HEK293 (cell line): ENCODE results near the gene PROX2.

ENCODE experiments used
- CTCF ChIA-PET: fragments of 350-600 bp; formaldehyde crosslinking; extraction: SDS; loops from one replicate; lab custom pipeline; 2021; ENCODE audit warnings: antibody characterized with exemption; lab: Yijun Ruan, JAX
- POLR2A ChIA-PET: fragments of 300-600 bp; formaldehyde crosslinking; extraction: SDS; loops from one replicate; lab custom pipeline; 2020; ENCODE audit warnings: antibody characterized with exemption, inconsistent platforms; lab: Yijun Ruan, JAX
- H3K27ac ChIP-seq: fragments of 200-500 bp; sonication (Bioruptor generic); 2 replicates; pipeline ENCODE4 v1.5.1; 2014; ENCODE audit warnings: low read depth, low read length, control low read depth, inconsistent platforms; ENCODE audit errors: extremely low read depth
- H3K36me3 ChIP-seq, 2 experiments: fragments of 200-500 bp in 1 of 2; sonication (Bioruptor generic) in 1 of 2; 1 replicate in 1 of 2; 2 replicates in 1 of 2; pipeline ENCODE4 v1.5.1; 2014 to 2017; ENCODE audit warnings: inconsistent platforms in 2 of 2, low read length in 2 of 2; ENCODE audit not compliant: control insufficient read depth in 2 of 2, insufficient read depth in 1 of 2
- H3K4me1 ChIP-seq: fragments of 200-500 bp; sonication (Bioruptor generic); 2 replicates; pipeline ENCODE4 v1.5.1; 2014; ENCODE audit warnings: mild to moderate bottlenecking, low read length, inconsistent platforms; ENCODE audit not compliant: control insufficient read depth, insufficient read depth
- H3K4me3 ChIP-seq: 2 replicates; pipeline ENCODE4 v1.5.1; 2011; ENCODE audit warnings: low read depth, mild to moderate bottlenecking, control low read depth, low read length, moderate library complexity
- H3K9me3 ChIP-seq: fragments of 200-500 bp; sonication (Bioruptor generic); 2 replicates; pipeline ENCODE4 v1.5.1; 2014; ENCODE audit warnings: low read depth, low read length, inconsistent platforms; ENCODE audit not compliant: control insufficient read depth, insufficient read depth
- BCL11B ChIP-seq: fragments of 450-650 bp; formaldehyde crosslinking; IDR thresholded peaks from 2 replicates; pipeline ENCODE4 v1.5.1; 2016; ENCODE audit warnings: low read depth, missing biosample characterization, missing genetic modification characterization
- HOXA7 ChIP-seq: sonication (generic); formaldehyde crosslinking; IDR thresholded peaks from 2 replicates; pipeline ENCODE4 v1.8.1; 2022; ENCODE audit warnings: missing genetic modification reagents, borderline replicate concordance
- MZF1 ChIP-seq: fragments of 450-650 bp; formaldehyde crosslinking; IDR thresholded peaks from 2 replicates; pipeline ENCODE4 v1.5.1; 2017; ENCODE audit warnings: missing biosample characterization, missing genetic modification characterization, borderline replicate concordance
- ZBTB7A ChIP-seq: fragments of 450-650 bp; formaldehyde crosslinking; IDR thresholded peaks from 2 replicates; pipeline ENCODE4 v1.5.1; 2016; ENCODE audit warnings: low read depth, missing biosample characterization, missing genetic modification characterization
- ZNF114 ChIP-seq: fragments of 450-650 bp; formaldehyde crosslinking; IDR thresholded peaks from 2 replicates; pipeline ENCODE4 v1.5.0; 2017; ENCODE audit warnings: missing biosample characterization, missing genetic modification characterization
- ZNF132 ChIP-seq: fragments of 450-650 bp; formaldehyde crosslinking; IDR thresholded peaks from 2 replicates; pipeline ENCODE4 v1.5.1; 2017; ENCODE audit warnings: missing biosample characterization, missing genetic modification characterization, borderline replicate concordance
- ZNF214 ChIP-seq: fragments of 450-650 bp; formaldehyde crosslinking; IDR thresholded peaks from 2 replicates; pipeline ENCODE4 v1.5.1; 2017; ENCODE audit warnings: missing biosample characterization, mild to moderate bottlenecking, missing genetic modification characterization, borderline replicate concordance
- ZNF280C ChIP-seq: fragments of 450-650 bp; formaldehyde crosslinking; IDR thresholded peaks from 2 replicates; pipeline ENCODE4 v1.5.1; 2016; ENCODE audit warnings: missing biosample characterization, missing genetic modification characterization
- ZNF341 ChIP-seq: fragments of 450-650 bp; formaldehyde crosslinking; IDR thresholded peaks from 2 replicates; pipeline ENCODE4; 2016; ENCODE audit warnings: low read depth, missing biosample characterization, missing genetic modification characterization
- ZNF433 ChIP-seq: fragments of 450-650 bp; formaldehyde crosslinking; IDR thresholded peaks from 2 replicates; pipeline ENCODE4 v1.5.1; 2016; ENCODE audit warnings: missing biosample characterization, missing genetic modification characterization, low read depth
- ZNF488 ChIP-seq: fragments of 450-650 bp; formaldehyde crosslinking; IDR thresholded peaks from 2 replicates; pipeline ENCODE4 v1.5.1; 2016; ENCODE audit warnings: missing biosample characterization, missing genetic modification characterization
- ZNF529 ChIP-seq: fragments of 450-650 bp; formaldehyde crosslinking; IDR thresholded peaks from 2 replicates; pipeline ENCODE4 v1.5.1; 2017; ENCODE audit warnings: missing genetic modification characterization, missing biosample characterization; ENCODE audit not compliant: insufficient replicate concordance
- ZNF544 ChIP-seq: fragments of 450-650 bp; formaldehyde crosslinking; IDR thresholded peaks from 2 replicates; pipeline ENCODE4 v1.5.0; 2017; ENCODE audit warnings: missing biosample characterization, missing genetic modification characterization
- ZNF610 ChIP-seq: fragments of 450-650 bp; formaldehyde crosslinking; IDR thresholded peaks from 2 replicates; pipeline ENCODE4 v1.5.1; 2016; ENCODE audit warnings: missing biosample characterization, missing genetic modification characterization, borderline replicate concordance
- ZNF624 ChIP-seq: fragments of 450-650 bp; formaldehyde crosslinking; IDR thresholded peaks from 2 replicates; pipeline ENCODE4 v1.5.1; 2017; ENCODE audit warnings: missing biosample characterization, missing genetic modification characterization
- ZNF654 ChIP-seq: fragments of 450-650 bp; formaldehyde crosslinking; IDR thresholded peaks from 2 replicates; pipeline ENCODE4 v1.5.1; 2016; ENCODE audit warnings: low read depth, missing biosample characterization, missing genetic modification characterization
- ZNF707 ChIP-seq: fragments of 450-650 bp; formaldehyde crosslinking; IDR thresholded peaks from 2 replicates; pipeline ENCODE4 v1.5.1; 2016; ENCODE audit warnings: missing biosample characterization, missing genetic modification characterization
- TF ChIP-seq, protein P1 (sequence below): fragments of 450-650 bp; formaldehyde crosslinking; IDR thresholded peaks from 2 replicates; pipeline ENCODE4 v1.5.1; 2016; ENCODE audit warnings: missing biosample characterization, missing genetic modification characterization
- TF ChIP-seq, protein P2 (sequence below): fragments of 450-650 bp; formaldehyde crosslinking; IDR thresholded peaks from 2 replicates; pipeline ENCODE4 v1.5.1; 2016; ENCODE audit warnings: missing biosample characterization, missing genetic modification characterization

Gene PROX2

DNA sequence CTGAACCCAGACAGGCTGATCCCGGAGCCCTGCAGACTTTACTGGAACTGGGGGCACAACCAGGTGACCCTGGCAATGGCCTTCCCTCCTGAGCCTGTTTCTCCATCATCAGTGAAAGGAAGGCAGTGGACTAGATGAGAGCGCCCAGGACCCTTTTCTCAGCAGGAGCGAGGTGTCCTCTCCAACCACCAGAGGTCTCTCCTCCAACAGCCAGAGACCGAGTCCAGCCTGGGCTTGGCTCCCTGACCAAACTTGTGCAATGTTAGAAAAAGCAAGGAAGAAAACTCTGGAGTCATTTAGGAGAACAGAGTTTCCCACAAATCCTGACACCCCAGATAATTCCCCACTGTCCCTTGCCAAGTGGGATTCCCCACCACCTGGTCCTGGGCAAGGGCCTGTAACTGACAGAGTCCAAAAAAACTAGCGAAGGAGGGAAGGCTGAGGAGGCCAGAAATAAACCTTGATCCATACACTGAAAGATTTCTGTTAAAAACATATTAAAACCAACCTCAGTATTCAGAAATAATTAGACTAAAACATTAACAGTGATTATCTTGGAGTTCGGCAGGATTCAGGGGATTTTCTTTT lies 38.1 kb upstream of the PROX2 start:
- CTCF ChIA-PET: interaction anchor here (0.6 to 1.6 kb wide), 5 partner anchors 16 to 200 kb away, joined by 3 to 5 read pairs (median 3); no protein-coding TSS in a partner anchor

DNA sequence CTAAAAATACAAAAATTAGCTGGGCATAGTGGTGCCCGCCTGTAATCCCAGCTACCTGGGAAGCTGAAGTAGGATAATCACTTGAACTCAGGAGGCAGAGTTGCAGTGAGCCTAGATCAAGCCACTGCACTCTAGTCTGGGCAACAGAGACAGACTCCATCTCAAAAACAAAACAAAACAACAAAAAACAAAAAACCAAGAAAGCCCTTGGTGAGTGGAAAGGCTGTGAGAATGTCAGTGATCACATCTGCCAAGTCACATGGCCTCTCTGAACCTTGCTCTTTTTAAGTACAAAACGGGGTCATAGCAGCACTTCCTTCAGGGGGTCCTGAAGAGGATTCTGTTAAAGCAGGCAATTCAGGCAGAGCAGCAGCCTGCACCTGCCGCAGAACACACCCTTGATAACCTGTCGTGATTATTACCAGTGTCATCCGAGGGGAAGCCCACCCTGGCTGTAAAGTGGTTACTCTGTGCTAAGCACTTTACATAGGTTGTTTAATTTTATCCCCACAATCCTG lies 37.5 kb upstream of the PROX2 start:
- no peaks in the 10 kb centered on the region for H3K9me3 ChIP-seq
- no peak overlapping the region for H3K4me3 ChIP-seq
- peaks cover 0 to 2% of the 10 kb centered on the region in 2 experiments; a peak in 2 of 3 replicates for H3K36me3 ChIP-seq
- H3K27ac ChIP-seq: no peak overlapping the region
- H3K4me1 ChIP-seq: no peaks in the 10 kb centered on the region
- no peak for TF ChIP-seq MZF1 (tag by site-specific recombination)
- TF ChIP-seq, protein P1, sequence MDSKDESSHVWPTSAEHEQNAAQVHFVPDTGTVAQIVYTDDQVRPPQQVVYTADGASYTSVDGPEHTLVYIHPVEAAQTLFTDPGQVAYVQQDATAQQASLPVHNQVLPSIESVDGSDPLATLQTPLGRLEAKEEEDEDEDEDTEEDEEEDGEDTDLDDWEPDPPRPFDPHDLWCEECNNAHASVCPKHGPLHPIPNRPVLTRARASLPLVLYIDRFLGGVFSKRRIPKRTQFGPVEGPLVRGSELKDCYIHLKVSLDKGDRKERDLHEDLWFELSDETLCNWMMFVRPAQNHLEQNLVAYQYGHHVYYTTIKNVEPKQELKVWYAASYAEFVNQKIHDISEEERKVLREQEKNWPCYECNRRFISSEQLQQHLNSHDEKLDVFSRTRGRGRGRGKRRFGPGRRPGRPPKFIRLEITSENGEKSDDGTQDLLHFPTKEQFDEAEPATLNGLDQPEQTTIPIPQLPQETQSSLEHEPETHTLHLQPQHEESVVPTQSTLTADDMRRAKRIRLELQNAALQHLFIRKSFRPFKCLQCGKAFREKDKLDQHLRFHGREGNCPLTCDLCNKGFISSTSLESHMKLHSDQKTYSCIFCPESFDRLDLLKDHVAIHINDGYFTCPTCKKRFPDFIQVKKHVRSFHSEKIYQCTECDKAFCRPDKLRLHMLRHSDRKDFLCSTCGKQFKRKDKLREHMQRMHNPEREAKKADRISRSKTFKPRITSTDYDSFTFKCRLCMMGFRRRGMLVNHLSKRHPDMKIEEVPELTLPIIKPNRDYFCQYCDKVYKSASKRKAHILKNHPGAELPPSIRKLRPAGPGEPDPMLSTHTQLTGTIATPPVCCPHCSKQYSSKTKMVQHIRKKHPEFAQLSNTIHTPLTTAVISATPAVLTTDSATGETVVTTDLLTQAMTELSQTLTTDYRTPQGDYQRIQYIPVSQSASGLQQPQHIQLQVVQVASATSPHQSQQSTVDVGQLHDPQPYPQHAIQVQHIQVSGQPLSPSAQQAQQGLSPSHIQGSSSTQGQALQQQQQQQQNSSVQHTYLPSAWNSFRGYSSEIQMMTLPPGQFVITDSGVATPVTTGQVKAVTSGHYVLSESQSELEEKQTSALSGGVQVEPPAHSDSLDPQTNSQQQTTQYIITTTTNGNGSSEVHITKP: no peak
- TF ChIP-seq ZNF488 (tag by site-specific recombination): no peak
- no peak for TF ChIP-seq BCL11B (tag by site-specific recombination)
- TF ChIP-seq ZNF214 (tag by site-specific recombination): no peak
- TF ChIP-seq ZNF544 (tag by site-specific recombination): no peak
- no peak for TF ChIP-seq ZBTB7A
- TF ChIP-seq ZNF624 (tag by site-specific recombination): no peak
- TF ChIP-seq ZNF280C (tag by site-specific recombination): no peak
- no peak for TF ChIP-seq ZNF529 (tag by site-specific recombination)
- no peak for TF ChIP-seq ZNF341 (tag by site-specific recombination)
- TF ChIP-seq ZNF114: no peak
- no peak for TF ChIP-seq ZNF707
- TF ChIP-seq ZNF433 (tag by site-specific recombination): no peak
- no peak for TF ChIP-seq ZNF610 (tag by site-specific recombination)
- no peak for TF ChIP-seq HOXA7 (CRISPR knock-in tag)
- POLR2A ChIA-PET: no interaction called here
- CTCF ChIA-PET: interaction anchor here (0.6 to 1.0 kb wide), 2 partner anchors 9 to 176 kb away, joined by 4 read pairs; no protein-coding TSS in a partner anchor

More for the DNA sequence above, 38.1 kb upstream of the PROX2 start:
- Histone ChIP-seq H3K4me3 (no peak overlapping the region), H3K9me3 (no peaks in the 10 kb centered on the region), H3K27ac (no peak overlapping the region)
- POLR2A ChIA-PET: no interaction called here
- TF ChIP-seq ZNF654 (tag by site-specific recombination) (peak; percentile 36), ZNF132 (tag by site-specific recombination) (no peak)
- TF ChIP-seq, protein P2, sequence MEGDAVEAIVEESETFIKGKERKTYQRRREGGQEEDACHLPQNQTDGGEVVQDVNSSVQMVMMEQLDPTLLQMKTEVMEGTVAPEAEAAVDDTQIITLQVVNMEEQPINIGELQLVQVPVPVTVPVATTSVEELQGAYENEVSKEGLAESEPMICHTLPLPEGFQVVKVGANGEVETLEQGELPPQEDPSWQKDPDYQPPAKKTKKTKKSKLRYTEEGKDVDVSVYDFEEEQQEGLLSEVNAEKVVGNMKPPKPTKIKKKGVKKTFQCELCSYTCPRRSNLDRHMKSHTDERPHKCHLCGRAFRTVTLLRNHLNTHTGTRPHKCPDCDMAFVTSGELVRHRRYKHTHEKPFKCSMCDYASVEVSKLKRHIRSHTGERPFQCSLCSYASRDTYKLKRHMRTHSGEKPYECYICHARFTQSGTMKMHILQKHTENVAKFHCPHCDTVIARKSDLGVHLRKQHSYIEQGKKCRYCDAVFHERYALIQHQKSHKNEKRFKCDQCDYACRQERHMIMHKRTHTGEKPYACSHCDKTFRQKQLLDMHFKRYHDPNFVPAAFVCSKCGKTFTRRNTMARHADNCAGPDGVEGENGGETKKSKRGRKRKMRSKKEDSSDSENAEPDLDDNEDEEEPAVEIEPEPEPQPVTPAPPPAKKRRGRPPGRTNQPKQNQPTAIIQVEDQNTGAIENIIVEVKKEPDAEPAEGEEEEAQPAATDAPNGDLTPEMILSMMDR (tag by site-specific recombination): peak; percentile 35; the same call in 1 of the 2 replicates
- TF ChIP-seq, all 188 proteins: peak for 2
- H3K4me1 ChIP-seq: no peaks in the 10 kb centered on the region
- peaks cover 0 to 3% of the 10 kb centered on the region in 2 experiments; a peak in 2 of 3 replicates for H3K36me3 ChIP-seq
